GM08714 (cell line): Measurements from ENCODE around the gene SRMS.

Experiments
- H3K4me3 ChIP-seq: fragments of 200-500 bp; sonication (Bioruptor generic); 2 replicates; pipeline ENCODE4 v1.5.1; 2014; ENCODE audit warnings: mild to moderate bottlenecking, low read length, inconsistent platforms
- ZNF274 ChIP-seq: IDR thresholded peaks from 2 replicates; pipeline ENCODE4 v1.6.1; 2012; ENCODE audit warnings: mild to moderate bottlenecking, low read depth, low read length

Gene SRMS, protein sequence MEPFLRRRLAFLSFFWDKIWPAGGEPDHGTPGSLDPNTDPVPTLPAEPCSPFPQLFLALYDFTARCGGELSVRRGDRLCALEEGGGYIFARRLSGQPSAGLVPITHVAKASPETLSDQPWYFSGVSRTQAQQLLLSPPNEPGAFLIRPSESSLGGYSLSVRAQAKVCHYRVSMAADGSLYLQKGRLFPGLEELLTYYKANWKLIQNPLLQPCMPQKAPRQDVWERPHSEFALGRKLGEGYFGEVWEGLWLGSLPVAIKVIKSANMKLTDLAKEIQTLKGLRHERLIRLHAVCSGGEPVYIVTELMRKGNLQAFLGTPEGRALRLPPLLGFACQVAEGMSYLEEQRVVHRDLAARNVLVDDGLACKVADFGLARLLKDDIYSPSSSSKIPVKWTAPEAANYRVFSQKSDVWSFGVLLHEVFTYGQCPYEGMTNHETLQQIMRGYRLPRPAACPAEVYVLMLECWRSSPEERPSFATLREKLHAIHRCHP

DNA sequence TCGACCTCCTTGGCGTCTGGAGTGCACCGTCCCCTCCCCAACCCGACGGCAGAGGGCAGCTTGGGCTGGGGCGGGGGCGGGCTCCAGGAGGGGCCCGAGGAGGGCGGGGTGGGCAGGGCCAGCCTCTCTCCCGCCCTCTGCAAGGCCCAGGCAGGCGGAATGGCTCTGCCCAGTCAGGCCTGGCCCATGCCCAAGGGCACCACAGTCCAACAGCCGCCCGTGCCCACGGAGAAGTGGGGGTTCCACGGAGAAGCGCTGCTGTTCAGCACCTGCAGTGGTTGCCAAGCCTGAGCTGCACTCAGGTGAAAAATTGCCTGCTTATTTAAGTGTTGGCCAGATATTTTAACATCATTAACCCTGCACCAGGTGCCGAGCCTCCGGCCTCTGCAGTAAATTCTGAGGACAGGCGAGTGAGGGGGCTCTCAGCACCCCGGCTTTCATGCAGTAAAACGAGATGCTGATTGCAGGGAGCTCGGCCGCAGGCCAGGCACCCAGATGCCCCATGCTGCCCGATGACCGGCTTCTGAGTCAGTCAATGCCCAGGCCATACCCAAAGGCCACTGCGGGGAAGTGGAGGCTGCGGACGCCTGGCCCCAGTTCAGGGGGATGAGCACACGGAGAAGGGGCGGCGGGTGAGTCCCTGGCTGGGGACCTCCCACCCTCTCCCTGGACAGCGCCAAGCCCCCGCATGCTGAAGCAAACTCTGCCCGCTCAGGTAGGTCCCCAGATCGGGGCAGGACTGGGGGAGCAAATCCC, at the start of gene SRMS:
TSS of gene SRMS (minus strand) at position 25 of the 756 bp plus-strand sequence. CDS start 286 bp downstream, outside the sequence.
- no peak within 1 kb of the TSS for H3K4me3 ChIP-seq
- no peak for TF ChIP-seq ZNF274

DNA sequence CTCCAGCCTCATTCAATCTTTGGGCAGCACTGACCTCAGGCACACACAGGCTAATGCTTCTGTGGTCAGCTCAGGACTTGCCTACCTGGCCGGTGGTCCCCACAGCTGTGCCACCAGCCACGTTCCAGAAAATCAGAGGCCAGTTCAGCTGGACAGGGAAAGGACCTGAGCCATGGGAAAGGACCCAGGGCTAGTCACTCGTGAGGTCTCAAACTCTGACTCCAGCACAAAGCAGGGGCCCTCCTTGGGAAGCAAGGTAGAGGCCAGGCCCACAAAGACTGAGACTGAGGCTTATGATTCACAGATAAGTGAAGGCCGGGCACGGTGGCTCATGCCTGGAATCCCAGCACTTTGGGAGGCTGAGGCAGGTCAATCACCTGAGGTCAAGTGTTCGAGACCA, 48.9 kb upstream of the SRMS start:
- H3K4me3 ChIP-seq, result no peak overlapping the region
- no peak for TF ChIP-seq ZNF274

DNA sequence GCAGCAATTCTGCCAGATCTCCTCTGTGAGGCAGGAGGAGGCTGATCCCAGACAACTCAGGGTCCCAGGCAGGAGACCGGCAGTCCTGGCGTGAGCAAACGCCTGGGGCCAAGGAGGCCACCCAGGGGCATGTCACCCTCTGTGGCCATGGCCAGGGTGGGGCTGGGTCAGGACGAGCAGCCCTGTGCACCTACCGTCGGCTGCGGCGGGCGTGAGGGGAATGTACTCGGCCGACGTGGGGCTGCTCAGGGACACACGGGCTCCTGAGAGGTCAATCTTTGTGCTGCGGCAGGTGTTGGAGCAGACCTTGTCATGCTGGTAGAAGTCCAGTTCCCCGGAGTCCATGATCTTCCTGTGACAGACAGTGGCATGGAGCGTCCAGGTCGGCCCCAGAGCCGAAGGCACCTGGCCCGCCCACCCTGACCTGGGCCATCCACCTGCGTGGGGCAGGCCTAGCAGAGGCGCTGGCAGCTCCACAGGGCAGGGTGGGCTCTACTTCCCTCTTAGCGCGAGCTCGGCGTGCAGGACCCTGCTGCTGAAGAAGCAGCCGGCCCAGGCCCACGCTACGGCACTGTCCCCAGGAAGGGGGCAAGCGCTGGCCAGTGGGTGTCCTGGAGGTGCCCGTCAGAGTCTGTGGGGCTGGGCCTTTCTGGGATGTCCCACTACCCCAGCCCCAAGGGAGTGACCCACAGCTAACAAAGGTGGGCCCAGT, 48.0 kb upstream of the SRMS start:
- no peak for TF ChIP-seq ZNF274
- H3K4me3 ChIP-seq, result no peak overlapping the region

DNA sequence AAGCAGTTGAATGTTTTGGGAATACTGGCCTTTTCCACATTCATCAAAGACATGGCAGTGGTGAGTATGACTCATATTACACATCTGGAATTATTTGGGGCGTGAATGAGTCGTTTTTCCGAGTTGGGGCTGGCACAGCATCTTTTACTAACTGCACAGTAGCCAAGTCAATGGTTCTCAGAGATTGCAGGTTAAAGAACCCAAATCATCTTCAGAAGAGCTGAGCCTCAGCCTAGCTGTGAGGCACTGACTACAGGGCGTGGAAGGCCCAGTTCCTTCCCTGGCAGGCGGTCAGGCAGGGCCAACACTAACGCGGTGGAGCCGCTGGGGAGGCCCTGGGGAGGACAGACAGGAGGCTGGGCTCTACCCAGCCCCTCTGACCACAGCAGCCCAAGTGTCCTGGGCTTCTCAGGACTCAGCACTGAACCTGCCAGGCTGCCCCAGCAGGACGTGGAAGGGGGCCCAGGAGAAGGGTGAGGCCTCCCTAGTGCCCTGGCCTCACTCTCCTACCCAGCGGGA, 46.6 kb upstream of the SRMS start:
- no peak for TF ChIP-seq ZNF274
- no peak overlapping the region for H3K4me3 ChIP-seq

DNA sequence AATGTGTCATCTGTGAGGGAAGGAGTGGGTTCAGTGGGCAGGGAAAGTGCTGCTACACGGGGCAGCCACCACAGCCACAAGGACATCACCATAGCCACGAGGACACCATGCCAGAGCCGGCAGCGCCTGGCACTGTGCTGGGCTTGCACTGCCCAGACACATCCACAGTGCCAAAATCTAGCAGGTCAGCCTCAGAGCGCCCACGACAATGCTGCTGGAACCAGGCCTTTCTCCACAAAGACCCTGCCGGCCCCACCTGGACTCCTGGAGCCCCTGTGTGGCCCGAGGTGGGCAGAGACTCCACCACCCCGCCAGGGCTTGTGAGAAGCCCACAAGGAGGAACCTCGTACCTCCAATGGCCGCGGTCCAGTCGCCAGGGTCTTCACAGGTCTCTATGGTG, 45.1 kb upstream of the SRMS start:
- H3K4me3 ChIP-seq, result no peak overlapping the region
- TF ChIP-seq ZNF274, result no peak

DNA sequence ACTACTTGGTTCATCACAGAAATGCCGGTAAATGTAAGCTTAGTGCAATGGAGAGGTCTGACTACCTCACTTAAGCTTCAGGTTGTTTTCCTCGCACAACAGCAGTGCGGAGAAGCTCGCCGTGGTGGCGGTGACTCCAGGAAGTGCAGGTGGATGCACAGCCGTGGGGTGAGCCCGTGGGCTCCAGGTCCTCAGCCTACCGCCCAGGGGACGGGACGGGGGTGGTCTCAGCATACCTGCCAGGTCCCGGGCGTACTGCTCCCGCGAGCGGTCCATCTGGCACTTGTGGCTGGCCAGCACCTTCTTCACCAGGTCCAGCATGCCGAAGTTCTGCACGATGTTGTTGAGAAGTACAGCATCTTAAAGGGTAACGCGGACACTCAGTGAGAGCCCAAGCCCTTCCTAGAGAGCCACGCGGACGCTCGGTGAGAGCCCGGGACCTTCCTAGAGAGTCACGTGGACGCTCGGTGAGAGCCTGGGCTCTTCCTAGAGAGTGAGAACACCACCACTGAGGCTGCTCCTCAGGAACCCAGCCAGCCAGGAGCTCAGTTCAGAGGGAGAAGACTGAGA, 44.3 kb upstream of the SRMS start:
- no peak overlapping the region for H3K4me3 ChIP-seq
- no peak for TF ChIP-seq ZNF274

DNA sequence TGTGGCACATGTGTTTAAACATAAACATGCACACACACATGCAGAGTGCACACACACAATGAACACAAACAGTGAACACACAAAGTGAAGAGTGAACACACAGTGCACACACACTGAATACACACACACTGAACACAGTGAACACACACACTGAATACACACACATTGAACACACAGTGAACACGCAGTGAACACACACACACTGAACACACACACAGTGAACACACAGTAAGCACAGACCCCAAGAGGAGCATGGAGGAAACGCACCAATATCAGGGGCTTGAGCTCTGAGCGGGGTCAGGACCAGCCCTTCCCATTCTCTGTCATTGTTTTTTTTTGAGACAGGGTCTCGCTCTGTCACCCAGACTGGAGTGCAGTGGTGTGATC, 43.6 kb upstream of the SRMS start:
- no peak for TF ChIP-seq ZNF274
- no peak overlapping the region for H3K4me3 ChIP-seq

DNA sequence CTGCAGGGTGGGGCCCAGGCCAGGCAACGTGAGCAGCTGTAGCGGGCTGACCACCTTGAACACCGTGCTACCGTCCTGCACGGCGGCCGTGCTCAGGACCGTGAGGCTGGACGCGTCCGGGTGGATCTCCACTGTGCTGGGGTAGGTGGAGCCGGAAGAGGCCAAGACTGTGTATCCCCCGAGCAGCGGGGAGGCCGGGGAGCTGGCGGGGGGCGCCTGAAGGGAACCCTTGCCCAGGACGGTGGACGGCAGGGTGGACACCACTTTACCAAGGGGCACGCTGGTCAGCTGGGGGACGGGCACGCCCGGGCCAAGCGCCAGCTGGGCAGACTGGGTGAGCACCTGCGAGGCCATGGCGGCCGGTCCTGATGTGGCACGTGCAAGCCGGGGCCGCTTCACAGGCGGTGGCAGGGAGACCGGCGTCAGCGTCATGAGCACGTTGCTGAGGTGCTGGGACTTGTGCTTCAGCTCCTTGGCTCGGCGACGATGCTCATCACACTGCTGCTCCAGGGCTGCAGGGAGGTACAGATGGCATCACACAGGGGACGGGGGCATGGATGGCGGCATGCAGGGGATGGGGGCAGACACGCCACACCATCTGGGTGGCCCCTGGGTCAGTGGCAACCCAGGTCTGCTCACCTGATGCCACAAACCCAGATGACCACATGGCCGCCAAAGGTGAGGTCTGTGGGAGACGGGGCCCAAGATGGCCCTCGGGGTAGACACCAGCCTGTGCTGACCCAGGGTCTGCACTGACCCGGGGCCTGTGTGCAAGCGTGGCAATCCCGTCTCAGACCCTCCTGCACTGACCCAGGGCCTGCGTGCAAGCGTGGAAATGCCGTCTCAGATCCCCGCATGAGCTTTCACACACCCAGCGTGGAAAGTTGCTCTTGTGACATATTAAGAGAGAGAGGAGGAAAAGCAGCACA, 42.9 kb upstream of the SRMS start:
- no peak for TF ChIP-seq ZNF274
- H3K4me3 ChIP-seq, result no peak overlapping the region

DNA sequence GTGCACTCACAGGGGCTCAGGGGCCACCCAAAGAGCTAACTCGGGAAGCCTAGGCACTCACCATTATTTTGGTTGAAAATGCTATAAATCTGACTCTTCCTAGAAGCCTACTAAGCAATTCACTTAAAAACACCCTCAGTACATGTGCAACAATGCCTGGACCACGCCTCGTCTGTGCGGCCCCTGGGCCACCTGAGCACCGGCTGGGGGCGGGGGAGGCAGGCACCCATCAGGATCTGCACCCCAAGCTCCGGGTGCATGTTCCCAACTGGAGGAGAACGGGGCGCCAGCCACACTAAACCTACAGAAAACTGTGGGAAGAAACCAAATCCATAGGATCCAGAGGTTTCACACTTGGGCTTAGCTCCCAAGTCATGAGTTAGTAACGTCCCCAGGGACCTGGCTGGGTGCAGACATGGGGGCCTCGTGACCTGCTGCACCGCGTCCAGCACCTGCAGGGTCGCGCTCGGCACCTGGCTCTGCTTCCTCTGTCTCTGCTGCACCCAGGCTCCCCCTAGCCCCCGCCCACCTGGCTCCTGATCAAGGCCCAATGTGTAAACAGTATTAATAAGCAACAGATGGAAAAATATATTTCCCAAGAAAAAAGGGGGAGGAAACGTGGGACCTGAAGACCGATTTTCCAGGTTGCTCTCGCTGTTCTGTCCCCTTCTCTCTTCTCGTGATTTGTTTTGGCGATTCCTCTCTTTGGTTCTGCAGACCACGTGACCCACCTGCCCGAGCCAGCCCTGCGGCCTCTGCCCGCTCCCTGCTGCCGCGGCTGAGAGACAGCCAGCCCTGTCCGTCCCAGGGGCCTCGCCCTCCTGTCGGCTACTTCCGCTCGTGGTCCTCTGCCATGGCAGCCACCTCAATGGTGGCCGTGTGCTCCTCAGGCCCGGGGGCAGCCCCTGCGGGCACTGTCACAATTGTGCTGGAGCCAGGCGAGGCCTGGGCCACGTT, 42.0 kb upstream of the SRMS start:
- no peak overlapping the region for H3K4me3 ChIP-seq
- no peak for TF ChIP-seq ZNF274

DNA sequence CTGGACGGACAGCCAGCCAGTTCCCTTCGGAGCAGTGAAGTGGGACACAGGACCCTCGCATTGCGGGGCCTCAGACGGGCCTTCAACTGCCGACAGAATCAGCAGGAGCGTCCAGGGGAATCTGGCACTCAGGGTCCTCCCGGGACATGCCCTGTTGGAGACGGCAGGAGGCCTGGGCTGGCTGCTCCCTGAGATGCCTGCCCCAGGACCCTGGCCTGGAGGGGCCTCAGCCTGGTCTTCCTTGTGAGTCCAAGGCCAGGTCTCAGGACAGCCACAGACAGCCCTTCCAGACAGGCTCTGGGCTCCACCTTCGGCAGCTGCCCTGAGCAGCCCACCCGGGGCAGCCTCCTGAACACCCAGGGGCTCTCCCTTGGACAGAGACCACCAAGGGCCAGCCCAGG, 41.1 kb upstream of the SRMS start:
- TF ChIP-seq ZNF274, result no peak

DNA sequence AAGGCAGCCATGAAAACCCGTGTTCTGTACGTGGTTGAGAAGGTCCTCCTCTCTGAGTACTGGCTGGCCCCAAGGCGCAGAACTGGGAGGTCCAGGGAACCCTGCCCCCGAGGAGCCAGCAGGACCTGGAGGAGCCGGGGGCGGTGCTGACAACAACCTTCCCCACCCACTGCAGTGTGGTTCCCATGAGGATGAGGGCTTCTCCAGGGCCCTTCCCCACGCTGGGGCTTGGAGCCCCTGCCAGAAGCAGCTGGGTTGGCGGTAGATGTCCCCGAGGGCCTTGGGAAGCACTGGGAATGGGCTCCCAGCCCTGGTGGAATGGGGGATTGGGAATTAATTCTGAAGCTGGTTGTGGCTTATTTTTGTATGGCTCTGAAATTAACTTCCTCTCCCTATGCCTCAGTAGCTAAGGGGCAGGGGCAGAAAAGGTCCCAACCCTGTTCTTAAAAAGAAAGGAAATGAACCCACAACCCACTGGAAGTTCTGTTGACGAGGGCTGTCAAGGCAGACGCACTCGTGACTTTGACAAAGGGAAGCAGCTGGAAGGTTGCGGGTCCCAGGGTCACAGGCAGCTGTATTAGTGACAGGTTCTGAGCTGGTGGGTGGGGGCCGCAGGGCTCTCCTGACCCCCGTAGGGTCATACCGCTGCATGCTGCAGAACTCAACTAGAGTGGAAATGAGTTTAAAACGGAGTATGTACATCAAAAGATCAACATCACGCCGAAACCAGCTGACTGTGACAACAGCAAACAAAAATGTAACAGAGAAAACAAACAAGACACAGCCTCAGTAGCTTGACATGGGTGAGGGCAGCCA, 40.4 kb upstream of the SRMS start:
- no peak overlapping the region for H3K4me3 ChIP-seq
- no peak for TF ChIP-seq ZNF274

More for the DNA sequence above, 41.1 kb upstream of the SRMS start:
- no peak overlapping the region for H3K4me3 ChIP-seq
